Mammary epithelial cell (primary cell): ENCODE results near the gene FGF1.

Experiments used
- CTCF ChIP-seq, 2 donors: IDR thresholded peaks in 1 of 2; conservative IDR thresholded peaks in 1 of 2; 2 replicates each; pipeline ENCODE4 v1.5.1; 2011 to 2012; ENCODE audit warnings: inconsistent platforms in 2 of 2, low read length in 2 of 2, mild to moderate bottlenecking in 2 of 2, control low read depth in 1 of 2, low read depth in 1 of 2; ENCODE audit not compliant: insufficient read depth in 1 of 2; ENCODE audit errors: extremely low read depth in 1 of 2
- EZH2 ChIP-seq: IDR thresholded peaks from 2 replicates; pipeline ENCODE4 v1.6.1; 2012; ENCODE audit warnings: low read length, inconsistent platforms, borderline replicate concordance

GRCh38 chr5:142645456-142645855 is 40.4 kb downstream of the FGF1 start:
- no peak for TF ChIP-seq EZH2
- TF ChIP-seq CTCF (conservative IDR thresholded peaks at IDR 0.05 in 1 of 2, IDR thresholded peaks at IDR 0.05 in 1 of 2; ENCODE audit: extremely low read depth in 1 of 2, insufficient read depth in 1 of 2, low read depth in 1 of 2, low read length in 2 of 2), result no peak
